HEK293T (cell line): ENCODE data around the gene LRSAM1.

ENCODE experiments used
- CTCF ChIA-PET: fragments of 350-600 bp; formaldehyde crosslinking; extraction: SDS; loops from one replicate; lab custom pipeline; 2021; ENCODE audit warnings: antibody characterized with exemption, inconsistent platforms; lab: Yijun Ruan, JAX
- POLR2A ChIA-PET: fragments of 350-600 bp; formaldehyde crosslinking; extraction: SDS; loops from one replicate; lab custom pipeline; 2020; ENCODE audit warnings: antibody characterized with exemption, inconsistent platforms; lab: Yijun Ruan, JAX
- DNase-seq: peaks from one replicate; pipeline ENCODE4 v3.0.0; 2012; ENCODE audit warnings: mixed read lengths; ENCODE audit errors: extremely low spot score
- ARNT ChIP-seq: fragments of 450-650 bp; IDR thresholded peaks from 2 replicates; pipeline ENCODE4 v1.6.1; 2017; ENCODE audit warnings: mild to moderate bottlenecking
- BHLHE40 ChIP-seq: fragments of 450-650 bp; IDR thresholded peaks from 2 replicates; pipeline ENCODE4 v1.6.1; 2016; ENCODE audit warnings: mild to moderate bottlenecking, moderate library complexity, borderline replicate concordance
- CTBP1 ChIP-seq: fragments of 450-650 bp; IDR thresholded peaks from 2 replicates; pipeline ENCODE4 v1.6.1; 2016; ENCODE audit warnings: borderline replicate concordance
- ELF4 ChIP-seq: fragments of 450-650 bp; IDR thresholded peaks from 2 replicates; pipeline ENCODE4 v1.6.1; 2017; ENCODE audit warnings: antibody characterized with exemption
- FOXA1 ChIP-seq: fragments of 450-650 bp; IDR thresholded peaks from 2 replicates; pipeline ENCODE4 v1.6.1; 2016; ENCODE audit warnings: mild to moderate bottlenecking
- FOXK2 ChIP-seq: fragments of 450-650 bp; IDR thresholded peaks from 2 replicates; pipeline ENCODE4 v1.6.1; 2016; ENCODE audit warnings: mild to moderate bottlenecking
- FOXM1 ChIP-seq: fragments of 450-650 bp; IDR thresholded peaks from 2 replicates; pipeline ENCODE4 v1.6.1; 2017; ENCODE audit warnings: mild to moderate bottlenecking, borderline replicate concordance
- HDGF ChIP-seq: fragments of 450-650 bp; IDR thresholded peaks from 2 replicates; pipeline ENCODE4 v1.6.1; 2017; ENCODE audit warnings: antibody characterized with exemption, borderline replicate concordance
- L3MBTL2 ChIP-seq: fragments of 450-650 bp; conservative IDR thresholded peaks from 2 replicates; pipeline ENCODE4 v1.6.1; 2016; ENCODE audit warnings: mild to moderate bottlenecking
- LEF1 ChIP-seq: fragments of 450-650 bp; IDR thresholded peaks from 2 replicates; pipeline ENCODE4 v1.6.1; 2017; ENCODE audit warnings: mild to moderate bottlenecking, borderline replicate concordance
- NFRKB ChIP-seq: fragments of 450-650 bp; IDR thresholded peaks from 2 replicates; pipeline ENCODE4 v1.6.1; 2016; ENCODE audit warnings: mild to moderate bottlenecking, moderate library complexity
- PKNOX1 ChIP-seq: fragments of 450-650 bp; IDR thresholded peaks from 2 replicates; pipeline ENCODE4 v1.6.1; 2016
- SP1 ChIP-seq: fragments of 450-650 bp; IDR thresholded peaks from 2 replicates; pipeline ENCODE4 v1.6.1; 2017
- SUZ12 ChIP-seq: fragments of 450-650 bp; IDR thresholded peaks from 2 replicates; pipeline ENCODE4 v1.6.1; 2016; ENCODE audit warnings: mild to moderate bottlenecking
- TARDBP ChIP-seq: fragments of 450-650 bp; IDR thresholded peaks from 2 replicates; pipeline ENCODE4 v1.6.1; 2016
- ZNF384 ChIP-seq: fragments of 450-650 bp; IDR thresholded peaks from 2 replicates; pipeline ENCODE4 v1.6.1; 2016

The LRSAM1 gene

GRCh38 chr9:127451858-127452656 is 747 bp downstream of the LRSAM1 start:
- POLR2A ChIA-PET = interaction anchor here (0.5 to 1.8 kb wide), 11 partner anchors 12 to 538 kb away, joined by 3 to 9 read pairs (median 3); partner anchors contain the start of genes RALGPS1, SLC2A8 and ZNF79
- TF ChIP-seq CTBP1 (no peak), L3MBTL2 (peak; percentile 46; the same call in 1 of the 2 replicates)
- CTCF ChIA-PET = no interaction called here
- DNase-seq = peak; percentile 66

- ChIA-PET POLR2A (interaction anchor here (0.6 to 1.8 kb wide), 2 partner anchors 48 to 56 kb away, joined by 3 to 4 read pairs; partner anchors contain the start of gene SLC2A8), CTCF (no interaction called here)
- DNase-seq = no peak
- TF ChIP-seq LEF1 = no peak
- TF ChIP-seq ARNT = no peak
- TF ChIP-seq FOXA1 = no peak
- no peak for TF ChIP-seq TARDBP
- TF ChIP-seq ZNF384 = no peak
- TF ChIP-seq L3MBTL2 = no peak
- TF ChIP-seq FOXM1 = no peak
- TF ChIP-seq HDGF = no peak
- no peak for TF ChIP-seq CTBP1
These were observed 1.4 kb downstream of the LRSAM1 start for GRCh38 chr9:127452691-127453090.

- CTCF ChIA-PET = interaction anchor here (0.8 to 1.3 kb wide), 4 partner anchors 13 to 94 kb away, joined by 3 to 4 read pairs (median 3); no protein-coding TSS in a partner anchor
- TF ChIP-seq TARDBP (no peak), BHLHE40 (no peak), FOXK2 (no peak), FOXA1 (no peak), LEF1 (no peak), CTBP1 (no peak), L3MBTL2 (no peak), ELF4 (no peak), ZNF384 (no peak), SUZ12 (no peak), HDGF (no peak), ARNT (no peak)
- no peak for DNase-seq
- POLR2A ChIA-PET = no interaction called here
These were observed 4.1 kb downstream of the LRSAM1 start for GRCh38 chr9:127455324-127455992.

- no peak for TF ChIP-seq CTBP1
- TF ChIP-seq BHLHE40 = no peak
- no peak for TF ChIP-seq ELF4
- no peak for TF ChIP-seq NFRKB
- no peak for TF ChIP-seq FOXA1
- TF ChIP-seq TARDBP = no peak
- TF ChIP-seq FOXK2 = no peak
- TF ChIP-seq HDGF = no peak
- no peak for TF ChIP-seq PKNOX1
- no peak for TF ChIP-seq LEF1
- no peak for TF ChIP-seq SUZ12
- DNase-seq = no peak
- ChIA-PET POLR2A (interaction anchor here (0.6 kb wide), 1 partner anchor 1040 kb away, joined by 4 read pairs; no protein-coding TSS in a partner anchor), CTCF (no interaction called here)
These were observed 6.0 kb downstream of the LRSAM1 start for GRCh38 chr9:127457191-127457878.

- ChIA-PET POLR2A (no interaction called here), CTCF (no interaction called here)
- DNase-seq = no peak
- TF ChIP-seq LEF1 (no peak), HDGF (no peak), PKNOX1 (no peak), SUZ12 (no peak)
These were observed 7.6 kb downstream of the LRSAM1 start for GRCh38 chr9:127458921-127459320.

GRCh38 chr9:127463382-127463781 is 12.1 kb downstream of the LRSAM1 start:
- ChIA-PET CTCF (no interaction called here), POLR2A (interaction anchor here (1.4 kb wide), 1 partner anchor 12 kb away, joined by 3 read pairs; no protein-coding TSS in a partner anchor)
- TF ChIP-seq FOXA1 = no peak
- TF ChIP-seq SUZ12 = no peak
- no peak for TF ChIP-seq LEF1
- TF ChIP-seq SP1 = no peak
- no peak for TF ChIP-seq BHLHE40
- no peak for TF ChIP-seq FOXK2
- no peak for TF ChIP-seq TARDBP
- TF ChIP-seq ZNF384 = no peak
- TF ChIP-seq L3MBTL2 = no peak
- TF ChIP-seq ARNT = no peak
- no peak for TF ChIP-seq PKNOX1
- no peak for TF ChIP-seq CTBP1
- no peak for TF ChIP-seq NFRKB
- no peak for TF ChIP-seq ELF4
- TF ChIP-seq FOXM1 = no peak
- TF ChIP-seq HDGF = no peak
- DNase-seq = no peak
